OCI-LY1 (cell line): ENCODE results near the gene RCAN2.

Experiments used
- CTCF ChIP-seq: fragments of 200-600 bp; sonication (generic), shearing (Covaris generic); IDR thresholded peaks from 2 replicates; pipeline ENCODE4 v1.5.1; 2017; ENCODE audit warnings: mild to moderate bottlenecking, antibody characterized with exemption, low read length, moderate library complexity, mixed read lengths
- EZH2 ChIP-seq: fragments of 200-600 bp; sonication (generic), shearing (Covaris generic); IDR thresholded peaks from 2 replicates; pipeline ENCODE4 v1.8.0; 2017; ENCODE audit warnings: borderline replicate concordance, mixed run types, mild to moderate bottlenecking, antibody characterized with exemption, low read length, moderate library complexity, mixed read lengths

GRCh38 chr6:46422619-46423018, 68.6 kb downstream of the RCAN2 start:
- no peak for TF ChIP-seq EZH2
- no peak for TF ChIP-seq CTCF
